Thyroid gland (tissue), 4 donors: ENCODE data around the gene RNF126.

Source experiments
- POLR2A ChIP-seq, 2 donors: fragments of 450-650 bp; IDR thresholded peaks; one replicate each; pipeline ENCODE4 v1.6.1; 2017; ENCODE audit warnings: antibody characterized with exemption in 2 of 2, mild to moderate bottlenecking in 2 of 2, moderate library complexity in 1 of 2
- TF ChIP-seq, protein P1 (sequence below), 6 experiments: fragments of 200-600 bp in 3 of 6; fragments of 450-650 bp in 3 of 6; sonication (generic) in 3 of 6; IDR thresholded peaks; one replicate each; pipeline ENCODE4 v1.5.1; 2016 to 2019; ENCODE audit warnings: antibody characterized with exemption in 6 of 6, mild to moderate bottlenecking in 2 of 6, inconsistent platforms in 1 of 6, moderate library complexity in 1 of 6

DNA sequence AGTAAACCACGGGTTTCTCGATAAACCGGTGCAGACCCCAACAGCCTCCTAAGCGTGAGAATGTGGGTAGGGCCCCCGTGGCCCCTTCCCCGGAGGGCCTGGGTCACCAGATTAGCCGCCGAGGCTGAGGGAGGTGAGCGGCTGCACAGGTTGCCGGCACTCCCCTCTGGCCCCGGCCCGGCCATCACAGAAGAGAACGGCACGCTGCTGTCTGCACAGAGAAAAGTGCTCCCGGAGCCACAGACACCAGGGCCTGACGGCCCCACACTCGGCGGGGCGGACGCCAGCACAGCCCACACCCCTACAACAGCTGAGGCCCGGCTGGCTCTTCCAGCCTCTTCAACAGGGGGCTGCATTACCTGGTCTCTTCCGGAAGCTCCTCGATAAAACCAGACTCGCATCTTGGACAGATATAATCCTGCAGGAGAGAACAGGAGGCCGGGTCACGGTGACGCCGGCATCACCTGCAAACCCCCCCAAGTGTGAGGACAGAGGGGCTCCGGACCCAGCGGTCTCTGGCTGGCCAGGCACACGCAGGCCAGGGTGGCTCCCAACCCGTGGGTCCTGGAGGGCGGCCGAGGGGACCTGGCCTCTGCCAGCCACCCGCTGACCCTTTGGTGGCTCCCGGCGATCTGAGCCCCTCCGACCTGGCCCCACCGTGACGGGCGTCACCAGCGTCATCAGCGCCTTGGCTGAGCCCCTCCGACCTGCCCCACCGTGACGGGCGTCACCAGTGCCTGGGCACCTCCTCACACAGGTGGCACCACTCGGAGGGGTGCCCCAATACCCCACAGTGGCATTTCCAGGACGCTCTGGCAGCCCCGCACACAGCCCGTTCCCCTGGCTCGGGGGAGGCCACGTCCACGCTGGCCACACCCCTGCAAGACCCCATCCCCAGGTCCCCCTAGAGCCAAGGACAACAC is 10.3 kb downstream of the RNF126 start:
- TF ChIP-seq, protein P1, sequence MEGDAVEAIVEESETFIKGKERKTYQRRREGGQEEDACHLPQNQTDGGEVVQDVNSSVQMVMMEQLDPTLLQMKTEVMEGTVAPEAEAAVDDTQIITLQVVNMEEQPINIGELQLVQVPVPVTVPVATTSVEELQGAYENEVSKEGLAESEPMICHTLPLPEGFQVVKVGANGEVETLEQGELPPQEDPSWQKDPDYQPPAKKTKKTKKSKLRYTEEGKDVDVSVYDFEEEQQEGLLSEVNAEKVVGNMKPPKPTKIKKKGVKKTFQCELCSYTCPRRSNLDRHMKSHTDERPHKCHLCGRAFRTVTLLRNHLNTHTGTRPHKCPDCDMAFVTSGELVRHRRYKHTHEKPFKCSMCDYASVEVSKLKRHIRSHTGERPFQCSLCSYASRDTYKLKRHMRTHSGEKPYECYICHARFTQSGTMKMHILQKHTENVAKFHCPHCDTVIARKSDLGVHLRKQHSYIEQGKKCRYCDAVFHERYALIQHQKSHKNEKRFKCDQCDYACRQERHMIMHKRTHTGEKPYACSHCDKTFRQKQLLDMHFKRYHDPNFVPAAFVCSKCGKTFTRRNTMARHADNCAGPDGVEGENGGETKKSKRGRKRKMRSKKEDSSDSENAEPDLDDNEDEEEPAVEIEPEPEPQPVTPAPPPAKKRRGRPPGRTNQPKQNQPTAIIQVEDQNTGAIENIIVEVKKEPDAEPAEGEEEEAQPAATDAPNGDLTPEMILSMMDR (IDR thresholded peaks at IDR 0.05), result no peak
- TF ChIP-seq POLR2A (IDR thresholded peaks at IDR 0.05), result no peak
